GM23338 (cell line): ENCODE data around the gene TGFBR3. TPM values are rescaled to one million over a fixed set of nuclear protein-coding genes. Genes with fewer than 3 reads are reported as not detected.
A peak's percentile ranks its signal among the peaks of the same experiment; 100 is the strongest.

Experiments used
- ATAC-seq: fragments of 200-7000 bp; cut with Tn5 transposase; 3 replicates; pipeline ENCODE4 v1.9.1; 2020
- DNase-seq: peaks from one replicate; pipeline ENCODE4 v3.0.0-alpha.2; 2015; ENCODE audit warnings: low spot score
- H2AFZ ChIP-seq: fragments of 200-600 bp; sonication (generic); 2 replicates; pipeline ENCODE4 v1.8.0; 2016; ENCODE audit warnings: antibody characterized with exemption, mild to moderate bottlenecking, moderate library complexity
- H3F3A ChIP-seq: fragments of 200-600 bp; sonication (generic); replicated peaks from 2 replicates; pipeline ENCODE4 v1.8.0; 2017; ENCODE audit warnings: antibody characterized with exemption, mixed run types, low read depth
- H3K27ac ChIP-seq: fragments of 200-600 bp; sonication (generic); 2 replicates; pipeline ENCODE4 v1.6.1; 2016; ENCODE audit warnings: low read depth
- H3K27me3 ChIP-seq: fragments of 200-600 bp; sonication (generic); 2 replicates; pipeline ENCODE4 v1.8.0; 2016; ENCODE audit warnings: mild to moderate bottlenecking, mixed run types, moderate library complexity; ENCODE audit not compliant: insufficient read depth
- H3K36me3 ChIP-seq: fragments of 200-600 bp; sonication (generic); 2 replicates; pipeline ENCODE4 v1.8.0; 2016; ENCODE audit warnings: mild to moderate bottlenecking; ENCODE audit not compliant: insufficient read depth
- H3K4me1 ChIP-seq: fragments of 200-600 bp; sonication (generic); 2 replicates; pipeline ENCODE4 v1.8.0; 2016; ENCODE audit warnings: mild to moderate bottlenecking, moderate library complexity; ENCODE audit not compliant: insufficient read depth
- H3K4me2 ChIP-seq: fragments of 200-600 bp; sonication (generic); 2 replicates; pipeline ENCODE4 v1.7.1; 2017; ENCODE audit warnings: mixed run types
- H3K4me3 ChIP-seq: fragments of 200-600 bp; sonication (generic); 2 replicates; pipeline ENCODE4 v1.6.1; 2016; ENCODE audit warnings: mixed run types
- H3K79me2 ChIP-seq: fragments of 200-600 bp; sonication (generic); replicated peaks from 2 replicates; pipeline ENCODE4 v1.8.0; 2017; ENCODE audit warnings: mild to moderate bottlenecking; ENCODE audit not compliant: insufficient read depth
- H3K9me2 ChIP-seq: fragments of 200-600 bp; sonication (generic); 2 replicates; pipeline ENCODE4 v1.8.0; 2017; ENCODE audit not compliant: insufficient read depth
- H4K20me1 ChIP-seq: fragments of 200-600 bp; sonication (generic); replicated peaks from 2 replicates; pipeline ENCODE4 v1.8.0; 2017; ENCODE audit warnings: mild to moderate bottlenecking; ENCODE audit not compliant: insufficient read depth
- H3K27ac Mint-ChIP-seq: 2 replicates; pipeline ENCODE4 v1.8.0; 2020; ENCODE audit warnings: inconsistent platforms, mild to moderate bottlenecking, moderate library complexity, mixed read lengths
- H3K27me3 Mint-ChIP-seq: 3 replicates; pipeline ENCODE4 v1.8.0; 2022; ENCODE audit warnings: low read depth, mild to moderate bottlenecking, moderate library complexity, mixed read lengths, inconsistent platforms; ENCODE audit not compliant: insufficient read depth, poor library complexity
- H3K36me3 Mint-ChIP-seq: 3 replicates; pipeline ENCODE4 v1.8.0; 2021; ENCODE audit warnings: low read depth, mild to moderate bottlenecking, inconsistent platforms, moderate library complexity, mixed read lengths
- H3K4me1 Mint-ChIP-seq: 3 replicates; pipeline ENCODE4 v1.8.0; 2020; ENCODE audit warnings: mild to moderate bottlenecking, inconsistent platforms, mixed read lengths
- H3K4me3 Mint-ChIP-seq: 3 replicates; pipeline ENCODE4 v1.8.0; 2021; ENCODE audit warnings: moderate library complexity, mild to moderate bottlenecking, inconsistent platforms, mixed read lengths
- H3K9me3 Mint-ChIP-seq: 3 replicates; pipeline ENCODE4 v1.8.0; 2020; ENCODE audit warnings: moderate library complexity, mild to moderate bottlenecking, inconsistent platforms, mixed read lengths
- CTCF ChIP-seq, 2 experiments: fragments of 200-600 bp in 1 of 2; sonication (generic) in 1 of 2; conservative IDR thresholded peaks; 2 replicates each; pipeline versions ENCODE4 v1.5.1 to v1.6.1; 2016 to 2017; ENCODE audit warnings: antibody characterized with exemption in 2 of 2, low read depth in 2 of 2, mild to moderate bottlenecking in 2 of 2, moderate library complexity in 1 of 2
- ZNF331 ChIP-seq: fragments of 250-450 bp; sonication (Bioruptor Pico); IDR thresholded peaks from 2 replicates; pipeline ENCODE4 v1.5.0; 2020; ENCODE audit warnings: low read depth, mild to moderate bottlenecking, moderate library complexity
- ZNF462 ChIP-seq: fragments of 250-450 bp; sonication (Bioruptor Pico); IDR thresholded peaks from 2 replicates; pipeline ENCODE4 v1.5.0; 2020; ENCODE audit warnings: mild to moderate bottlenecking, moderate library complexity
- polyA plus RNA-seq: library from polyadenylated mRNA; unstranded; fragments of >200 nt; fragmentation: Nextera tagmentation; extraction: Ambion mirVana; gene quantifications from 2 replicates; pipeline ENCODE4 v1.2.1, GENCODE V29; 2016
- total RNA-seq: library from RNA; depleted of rRNA; stranded (reverse); fragments of >200 nt; shearing (Covaris generic); gene quantifications from 2 replicates; pipeline ENCODE4 v1.2.3, GENCODE V29; 2014

Gene TGFBR3
- total and polyA plus RNA-seq, 2 experiments from 2014 or later: 1.7 to 2.9 TPM

- TF ChIP-seq ZNF462 (CRISPR knock-in tag): no peak
- TF ChIP-seq ZNF331 (CRISPR knock-in tag): no peak
Observed at GRCh38 chr1:91793189-91793588, 92.8 kb downstream of the TGFBR3 start (continued).

GRCh38 chr1:91792489-91793071 is 93.4 kb downstream of the TGFBR3 start:
- no peaks in the 10 kb centered on the region for H3K36me3 ChIP-seq
- no peak overlapping the region for H3K4me2 ChIP-seq
- Mint-ChIP-seq H3K36me3 (peaks cover 4% of the 10 kb centered on the region; the same call in 2 of the 3 replicates), H3K27ac (no peak overlapping the region), H3K4me1 (peaks cover 35% of the 10 kb centered on the region), H3K27me3 (no peaks in the 10 kb centered on the region), H3K9me3 (0 out of 3 replicates have a peak, but pooled peaks cover 3% of the 10 kb centered on the region), H3K4me3 (no peak overlapping the region)
- H3K4me1 ChIP-seq: peaks cover 25% of the 10 kb centered on the region
- peak; percentile 35 for ATAC-seq
- no peak overlapping the region for H2AFZ ChIP-seq
- H3K79me2 ChIP-seq: no peaks in the 10 kb centered on the region
- H4K20me1 ChIP-seq: no peaks in the 10 kb centered on the region
- no peaks in the 10 kb centered on the region for H3F3A ChIP-seq
- no peaks in the 10 kb centered on the region for H3K9me2 ChIP-seq
- no peak overlapping the region for H3K27ac ChIP-seq
- no peak for TF ChIP-seq ZNF331 (CRISPR knock-in tag)
- TF ChIP-seq CTCF (conservative IDR thresholded peaks at IDR 0.05; ENCODE audit: low read depth in 2 of 2): peak; percentile 45
- no peaks in the 10 kb centered on the region for H3K27me3 ChIP-seq
- H3K4me3 ChIP-seq: no peak overlapping the region
- DNase-seq: peak; percentile 58
